Mammary epithelial cell (primary cell): ENCODE results near the gene GALNT7.

Experiments
- EZH2 ChIP-seq: IDR thresholded peaks from 2 replicates; pipeline ENCODE4 v1.6.1; 2012; ENCODE audit warnings: low read length, inconsistent platforms, borderline replicate concordance
- TF ChIP-seq, protein P1 (sequence below), 2 donors: IDR thresholded peaks in 1 of 2; conservative IDR thresholded peaks in 1 of 2; 2 replicates each; pipeline ENCODE4 v1.5.1; 2011 to 2012; ENCODE audit warnings: inconsistent platforms in 2 of 2, low read length in 2 of 2, mild to moderate bottlenecking in 2 of 2, control low read depth in 1 of 2, low read depth in 1 of 2; ENCODE audit not compliant: insufficient read depth in 1 of 2; ENCODE audit errors: extremely low read depth in 1 of 2

DNA sequence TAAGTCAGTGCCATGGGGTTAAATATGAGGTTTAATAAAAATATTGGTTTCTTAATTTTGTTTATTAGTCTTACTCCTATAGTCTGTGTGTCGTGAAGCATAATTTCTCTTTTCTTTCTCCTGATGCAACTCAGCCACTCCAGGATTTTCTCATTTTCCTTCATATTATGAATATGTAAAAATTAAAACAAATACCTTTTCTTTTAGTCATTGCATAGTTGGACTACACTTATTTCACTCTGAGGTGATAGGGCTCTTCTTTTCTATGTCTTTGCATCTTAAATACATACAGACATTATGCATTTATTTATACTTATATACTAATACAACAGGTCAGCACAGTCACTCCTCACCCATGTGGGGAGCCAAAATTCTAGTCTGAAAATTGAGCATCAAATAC, 19.1 kb downstream of the GALNT7 start:
- TF ChIP-seq, protein P1, sequence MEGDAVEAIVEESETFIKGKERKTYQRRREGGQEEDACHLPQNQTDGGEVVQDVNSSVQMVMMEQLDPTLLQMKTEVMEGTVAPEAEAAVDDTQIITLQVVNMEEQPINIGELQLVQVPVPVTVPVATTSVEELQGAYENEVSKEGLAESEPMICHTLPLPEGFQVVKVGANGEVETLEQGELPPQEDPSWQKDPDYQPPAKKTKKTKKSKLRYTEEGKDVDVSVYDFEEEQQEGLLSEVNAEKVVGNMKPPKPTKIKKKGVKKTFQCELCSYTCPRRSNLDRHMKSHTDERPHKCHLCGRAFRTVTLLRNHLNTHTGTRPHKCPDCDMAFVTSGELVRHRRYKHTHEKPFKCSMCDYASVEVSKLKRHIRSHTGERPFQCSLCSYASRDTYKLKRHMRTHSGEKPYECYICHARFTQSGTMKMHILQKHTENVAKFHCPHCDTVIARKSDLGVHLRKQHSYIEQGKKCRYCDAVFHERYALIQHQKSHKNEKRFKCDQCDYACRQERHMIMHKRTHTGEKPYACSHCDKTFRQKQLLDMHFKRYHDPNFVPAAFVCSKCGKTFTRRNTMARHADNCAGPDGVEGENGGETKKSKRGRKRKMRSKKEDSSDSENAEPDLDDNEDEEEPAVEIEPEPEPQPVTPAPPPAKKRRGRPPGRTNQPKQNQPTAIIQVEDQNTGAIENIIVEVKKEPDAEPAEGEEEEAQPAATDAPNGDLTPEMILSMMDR (conservative IDR thresholded peaks at IDR 0.05 in 1 of 2, IDR thresholded peaks at IDR 0.05 in 1 of 2; ENCODE audit: extremely low read depth in 1 of 2, insufficient read depth in 1 of 2, low read depth in 1 of 2, low read length in 2 of 2), result no peak
- no peak for TF ChIP-seq EZH2
